Motor neuron (in vitro differentiated cells): ENCODE measurements around the gene CREBBP. TPM values are rescaled to one million over a fixed set of nuclear protein-coding genes. Genes with fewer than 3 reads are reported as not detected.

ENCODE experiments used
- ATAC-seq, 8 experiments: fragments of 200-7000 bp; cut with Tn5 transposase; replicated peaks in 6 of 8; 2 replicates each; pipeline ENCODE4 v1.8.0; 2021; ENCODE audit warnings: mild to moderate bottlenecking in 8 of 8, moderate library complexity in 8 of 8
- H3K27ac ChIP-seq, 2 donors: fragments of 250-450 bp; sonication (Bioruptor Pico); 2 replicates each; pipeline ENCODE4 v1.9.0; 2021; ENCODE audit warnings: antibody characterized with exemption in 2 of 2, mild to moderate bottlenecking in 2 of 2, moderate library complexity in 1 of 2
- H3K4me1 ChIP-seq, 2 donors: fragments of 250-450 bp; sonication (Bioruptor Pico); replicated peaks in 1 of 2; 2 replicates each; pipeline ENCODE4 v1.6.1; 2021; ENCODE audit warnings: antibody characterized with exemption in 2 of 2, mild to moderate bottlenecking in 2 of 2, moderate library complexity in 1 of 2
- H3K4me3 ChIP-seq, 5 donors: fragments of 250-450 bp; sonication (Bioruptor Pico); 2 replicates each; pipeline ENCODE4 v1.9.0; 2021; ENCODE audit warnings: antibody characterized with exemption in 5 of 5, mild to moderate bottlenecking in 5 of 5, moderate library complexity in 4 of 5
- WGBS, 10 experiments: fragments of 450-650 bp; shearing (Covaris generic); methylation state at CpG; one replicate each; pipeline ENCODE4 v1.0.0; 2022; 5-methylcytosine and 5-hydroxymethylcytosine counted together
- in situ Hi-C, 9 experiments: fragments of 400-800 bp; cut with MboI; loops; one replicate each; pipeline ENCODE4 v1.15.0; 2021; ENCODE audit warnings: low sequenced_read_pairs in 9 of 9, low pct_unique_long_range_greater_than_20kb in 2 of 9; ENCODE audit not compliant: unreplicated experiment in 9 of 9
- total RNA-seq, 8 experiments: library from RNA; unstranded; fragments of 300-600 nt; gene quantifications; 2 replicates each; pipeline versions ENCODE4 v1.2.3 to v1.2.4, GENCODE V29; 2022

CREBBP gene
- total RNA-seq, 8 experiments from 2014 or later, result 12.1 to 92.4 (median 23.7) TPM

DNA sequence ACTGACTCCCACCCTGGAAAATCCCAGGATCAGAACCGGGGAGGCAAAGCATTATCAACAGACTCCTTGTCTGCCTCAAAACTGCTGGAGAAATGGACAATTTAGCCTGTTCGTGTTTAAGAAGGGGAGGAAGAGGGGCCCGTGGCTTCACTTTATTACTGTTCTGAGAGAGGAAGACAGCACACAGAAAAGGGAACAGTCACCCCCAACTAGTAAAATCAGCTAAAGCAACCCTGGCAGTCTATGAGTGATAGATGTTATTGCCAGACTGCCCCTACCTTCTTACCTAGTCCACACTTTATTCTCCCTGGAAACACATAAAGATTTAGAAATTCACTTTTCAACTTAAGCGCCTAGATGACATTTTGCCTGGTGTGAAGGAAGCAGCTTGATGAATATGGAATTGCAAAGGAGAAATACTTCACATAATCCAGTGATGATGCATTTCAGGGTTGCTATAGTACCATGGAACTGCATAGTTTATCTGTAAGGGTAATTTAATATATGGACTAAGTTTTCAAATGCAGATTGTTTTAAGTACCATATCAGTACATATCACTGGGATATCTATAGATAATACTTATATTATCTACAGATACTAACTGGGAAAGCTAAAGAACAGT is 126.3 kb downstream of the CREBBP start:
- Histone ChIP-seq H3K4me3 (no peak overlapping the region), H3K4me1 (no peaks in the 10 kb centered on the region), H3K27ac (no peak overlapping the region)
- in situ Hi-C loops, result no loop called here
- 36 to 100% (median 86%) methylated on average over 2 to 4 of the region's 4 CpGs; no CpG with 5 or more reads in 2 of the 10 experiments for WGBS, 10 experiments
- ATAC-seq, result peak in 3 of 8 experiments; percentile 94 to 96 (median 95)

DNA sequence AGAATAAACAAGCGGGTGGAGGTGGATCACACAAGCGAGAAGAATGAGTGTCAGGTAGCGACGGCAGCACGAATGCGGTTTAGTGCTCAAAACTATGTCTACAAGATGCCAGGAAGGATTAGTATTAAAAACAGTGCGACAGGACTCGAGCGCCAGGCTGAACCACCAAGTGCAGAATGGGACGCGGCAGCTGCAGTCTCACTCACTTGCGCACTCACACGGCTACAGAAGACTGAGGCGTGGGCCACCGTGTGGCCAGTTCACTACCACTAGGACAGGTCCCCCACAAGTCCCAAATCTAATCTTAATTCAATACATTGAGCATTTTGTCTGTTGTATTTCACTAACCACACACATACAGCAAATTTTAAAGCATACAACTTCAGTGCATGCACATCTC is 127.5 kb downstream of the CREBBP start:
- no peak for ATAC-seq
- H3K27ac ChIP-seq, result no peak overlapping the region
- no peak overlapping the region for H3K4me3 ChIP-seq
- in situ Hi-C loops, result no loop called here
- no peaks in the 10 kb centered on the region for H3K4me1 ChIP-seq
- WGBS, 10 experiments, result 73 to 100% (median 91%) methylated on average over 2 to 15 of the region's 15 CpGs; no CpG with 5 or more reads in 1 of the 10 experiments

- in situ Hi-C loops, result no loop called here
- WGBS, 10 experiments, result 76 to 100% (median 98%) methylated on average over 1 to 6 of the region's 8 CpGs; no CpG with 5 or more reads in 3 of the 10 experiments
- Histone ChIP-seq H3K4me1 (no peaks in the 10 kb centered on the region), H3K27ac (no peak overlapping the region), H3K4me3 (no peak overlapping the region)
- ATAC-seq, result no peak
Measured at GRCh38 chr16:3751878-3752277, 128.6 kb downstream of the CREBBP start.

DNA sequence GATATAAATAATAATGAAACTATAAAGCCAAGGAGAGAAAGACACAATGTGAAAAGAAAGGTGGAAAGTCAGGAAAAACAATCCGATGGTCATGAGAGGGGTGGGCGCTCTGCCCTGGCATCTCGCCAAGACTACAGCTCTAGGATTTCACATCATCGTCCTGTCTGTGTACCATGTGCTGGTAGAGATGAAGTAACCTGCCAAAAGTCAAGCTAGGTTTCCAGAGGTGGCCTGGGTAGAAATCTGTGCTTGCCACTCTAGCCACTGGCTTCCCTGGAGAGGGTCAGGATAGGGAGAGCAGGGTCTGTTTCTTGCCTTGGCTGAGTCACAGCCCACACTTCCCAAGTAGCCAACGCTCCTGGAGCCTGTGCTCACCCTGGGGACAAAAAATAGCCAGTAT is 132.2 kb downstream of the CREBBP start:
- H3K27ac ChIP-seq, result no peak overlapping the region
- no peak for ATAC-seq
- in situ Hi-C loops, result no loop called here
- H3K4me1 ChIP-seq, result no peaks in the 10 kb centered on the region
- 66 to 100% (median 97%) methylated on average over 1 to 3 of the region's 5 CpGs; no CpG with 5 or more reads in 2 of the 10 experiments for WGBS, 10 experiments
- no peak overlapping the region for H3K4me3 ChIP-seq

- ATAC-seq, result peak in 1 of 8 experiments; percentile 46
- H3K27ac ChIP-seq, result no peak overlapping the region
- in situ Hi-C loops, result no loop called here
- 74 to 95% (median 93%) methylated on average over 6 to 11 of the region's 13 CpGs; no CpG with 5 or more reads in 5 of the 10 experiments for WGBS, 10 experiments
- H3K4me1 ChIP-seq, result no peaks in the 10 kb centered on the region
- H3K4me3 ChIP-seq, result no peak overlapping the region
Measured at GRCh38 chr16:3745751-3746355, 134.7 kb downstream of the CREBBP start.

- Histone ChIP-seq H3K4me3 (no peak overlapping the region), H3K27ac (no peak overlapping the region), H3K4me1 (no peaks in the 10 kb centered on the region)
- ATAC-seq, result no peak
- 88 to 100% (median 93%) methylated on average over 1 to 5 of the region's 7 CpGs; no CpG with 5 or more reads in 6 of the 10 experiments for WGBS, 10 experiments
- in situ Hi-C loops, result no loop called here
Measured at GRCh38 chr16:3744018-3744417, 136.5 kb downstream of the CREBBP start.

GRCh38 chr16:3740934-3741333 is 139.6 kb downstream of the CREBBP start:
- Histone ChIP-seq H3K4me1 (no peaks in the 10 kb centered on the region), H3K4me3 (no peak overlapping the region), H3K27ac (no peak overlapping the region)
- in situ Hi-C loops, result no loop called here
- WGBS, 10 experiments, result 77 to 100% (median 100%) methylated on average over 1 to 12 of the region's 16 CpGs; no CpG with 5 or more reads in 1 of the 10 experiments
- no peak for ATAC-seq

GRCh38 chr16:3740186-3740585 is 140.3 kb downstream of the CREBBP start:
- Histone ChIP-seq H3K27ac (no peak overlapping the region), H3K4me1 (no peaks in the 10 kb centered on the region), H3K4me3 (no peak overlapping the region)
- in situ Hi-C loops, result no loop called here
- no peak for ATAC-seq
- 85 to 100% (median 93%) methylated on average over 4 to 8 of the region's 14 CpGs; no CpG with 5 or more reads in 4 of the 10 experiments for WGBS, 10 experiments

- in situ Hi-C loops, result no loop called here
- H3K4me1 ChIP-seq, result no peaks in the 10 kb centered on the region
- H3K4me3 ChIP-seq, result no peak overlapping the region
- 77 to 100% (median 94%) methylated on average over 1 to 7 of the region's 9 CpGs; no CpG with 5 or more reads in 3 of the 10 experiments for WGBS, 10 experiments
- ATAC-seq, result no peak
- H3K27ac ChIP-seq, result no peak overlapping the region
Measured at GRCh38 chr16:3739636-3740035, 140.9 kb downstream of the CREBBP start.

DNA sequence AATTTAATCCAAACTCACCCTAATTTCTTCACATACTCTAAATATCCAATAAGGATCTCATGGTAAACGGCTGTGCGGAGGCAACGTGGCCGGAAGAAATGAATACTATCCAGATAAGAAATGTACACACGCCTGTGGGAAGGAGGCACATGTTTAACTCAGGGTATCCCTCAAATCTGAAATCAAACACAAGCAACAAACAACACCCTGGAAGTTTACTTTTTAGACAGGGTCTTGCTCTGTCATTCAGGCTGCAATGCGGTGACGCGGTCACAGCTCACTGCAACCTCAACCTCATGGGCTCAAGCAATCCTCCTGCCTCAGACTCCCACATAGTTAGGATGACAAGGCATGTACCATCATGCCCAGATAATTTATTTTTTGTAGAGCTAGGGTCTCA is 142.0 kb downstream of the CREBBP start:
- in situ Hi-C loops, result no loop called here
- WGBS, 10 experiments, result 81 to 100% (median 96%) methylated on average over 1 to 8 of the region's 8 CpGs; no CpG with 5 or more reads in 1 of the 10 experiments
- Histone ChIP-seq H3K27ac (no peak overlapping the region), H3K4me3 (no peak overlapping the region), H3K4me1 (no peaks in the 10 kb centered on the region)
- no peak for ATAC-seq

GRCh38 chr16:3738128-3738527 is 142.4 kb downstream of the CREBBP start:
- WGBS, 10 experiments, result 93 to 98% (median 96%) methylated on average over 2 to 5 of the region's 5 CpGs
- ATAC-seq, result no peak
- in situ Hi-C loops, result no loop called here
- Histone ChIP-seq H3K27ac (no peak overlapping the region), H3K4me3 (no peak overlapping the region), H3K4me1 (no peaks in the 10 kb centered on the region)

DNA sequence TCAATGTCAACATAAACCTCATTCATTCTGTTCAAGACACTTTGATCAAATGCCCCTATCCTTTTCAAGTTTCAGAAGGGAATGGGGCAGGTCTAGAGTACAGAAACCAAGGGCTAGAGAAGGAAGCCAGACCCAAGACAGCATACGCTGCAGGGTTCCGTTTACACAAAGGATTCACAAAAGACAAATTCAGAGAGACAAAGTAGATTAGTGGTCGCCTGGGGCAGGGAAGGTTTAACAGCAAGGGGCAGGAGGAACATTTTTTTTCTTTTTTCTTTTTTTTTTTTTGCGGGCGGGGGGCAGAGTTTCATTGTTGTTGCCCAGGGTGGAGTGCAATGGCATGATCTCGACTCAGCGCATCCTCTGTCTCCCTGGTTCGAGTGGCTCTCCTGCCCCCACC is 143.3 kb downstream of the CREBBP start:
- no peak for ATAC-seq
- in situ Hi-C loops, result no loop called here
- 72 to 100% (median 90%) methylated on average over 2 to 8 of the region's 8 CpGs; no CpG with 5 or more reads in 2 of the 10 experiments for WGBS, 10 experiments
- no peak overlapping the region for H3K4me3 ChIP-seq
- no peak overlapping the region for H3K27ac ChIP-seq
- H3K4me1 ChIP-seq, result no peaks in the 10 kb centered on the region

DNA sequence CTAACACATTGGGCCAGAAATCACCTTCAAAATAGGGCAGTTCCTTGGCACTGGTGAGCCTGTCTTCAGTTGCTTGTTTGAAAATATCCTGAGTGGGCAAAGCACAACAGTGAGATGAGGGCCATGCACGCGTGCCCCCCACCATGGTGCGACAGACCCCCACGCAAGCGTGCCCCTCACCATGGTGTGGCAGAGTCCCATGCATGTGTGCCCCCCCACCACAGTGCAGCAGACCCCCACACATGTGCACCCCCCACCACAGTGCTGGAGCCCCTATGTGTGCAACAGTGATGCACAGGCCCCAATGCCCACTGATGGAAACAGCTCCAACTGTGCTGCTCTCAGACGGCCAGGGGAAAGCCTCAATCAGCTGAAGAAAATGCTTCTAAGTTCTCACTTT is 144.4 kb downstream of the CREBBP start:
- Histone ChIP-seq H3K4me3 (no peak overlapping the region), H3K4me1 (no peaks in the 10 kb centered on the region), H3K27ac (no peak overlapping the region)
- in situ Hi-C loops, result no loop called here
- WGBS, 10 experiments, result 92 to 100% methylated on average over 3 to 5 of the region's 6 CpGs; no CpG with 5 or more reads in 8 of the 10 experiments
- ATAC-seq, result no peak

GRCh38 chr16:3735541-3735940 is 145.0 kb downstream of the CREBBP start:
- Histone ChIP-seq H3K4me1 (no peaks in the 10 kb centered on the region), H3K27ac (no peak overlapping the region), H3K4me3 (no peak overlapping the region)
- 92 to 100% (median 100%) methylated on average over 2 to 5 of the region's 13 CpGs; no CpG with 5 or more reads in 5 of the 10 experiments for WGBS, 10 experiments
- in situ Hi-C loops, result no loop called here
- ATAC-seq, result no peak
